ENCODE measurements around the gene HSPA1A.
"Not testable (repeated sequence)": the region's sequence is repeated elsewhere in the genome, so short reads cannot be mapped to it uniquely, and the experiment has no call there.

DNA sequence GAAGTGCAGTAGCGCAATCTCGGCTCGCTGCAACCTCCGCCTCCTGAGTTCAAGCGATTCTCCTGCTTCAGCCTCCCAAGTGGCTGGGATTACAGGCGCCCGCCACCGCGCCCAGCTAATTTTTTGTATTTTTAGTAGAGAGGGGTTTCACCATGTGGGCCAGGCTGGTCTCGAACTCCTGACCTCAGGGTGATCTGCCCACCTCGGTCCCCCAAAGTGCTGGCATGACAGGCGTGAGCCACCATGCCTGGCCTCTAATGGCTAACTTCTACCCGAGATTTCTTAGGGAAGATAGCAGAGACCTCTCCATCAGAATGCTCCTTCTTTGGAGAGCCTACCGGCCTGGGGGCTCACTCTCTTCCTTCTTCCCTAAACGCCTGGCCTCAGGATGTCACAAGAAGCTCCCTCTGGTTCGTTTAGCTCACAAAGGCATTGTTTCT is 48.8 kb downstream of the HSPA1A start:
- TF ChIP-seq, protein P1, sequence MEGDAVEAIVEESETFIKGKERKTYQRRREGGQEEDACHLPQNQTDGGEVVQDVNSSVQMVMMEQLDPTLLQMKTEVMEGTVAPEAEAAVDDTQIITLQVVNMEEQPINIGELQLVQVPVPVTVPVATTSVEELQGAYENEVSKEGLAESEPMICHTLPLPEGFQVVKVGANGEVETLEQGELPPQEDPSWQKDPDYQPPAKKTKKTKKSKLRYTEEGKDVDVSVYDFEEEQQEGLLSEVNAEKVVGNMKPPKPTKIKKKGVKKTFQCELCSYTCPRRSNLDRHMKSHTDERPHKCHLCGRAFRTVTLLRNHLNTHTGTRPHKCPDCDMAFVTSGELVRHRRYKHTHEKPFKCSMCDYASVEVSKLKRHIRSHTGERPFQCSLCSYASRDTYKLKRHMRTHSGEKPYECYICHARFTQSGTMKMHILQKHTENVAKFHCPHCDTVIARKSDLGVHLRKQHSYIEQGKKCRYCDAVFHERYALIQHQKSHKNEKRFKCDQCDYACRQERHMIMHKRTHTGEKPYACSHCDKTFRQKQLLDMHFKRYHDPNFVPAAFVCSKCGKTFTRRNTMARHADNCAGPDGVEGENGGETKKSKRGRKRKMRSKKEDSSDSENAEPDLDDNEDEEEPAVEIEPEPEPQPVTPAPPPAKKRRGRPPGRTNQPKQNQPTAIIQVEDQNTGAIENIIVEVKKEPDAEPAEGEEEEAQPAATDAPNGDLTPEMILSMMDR (IDR thresholded peaks at IDR 0.05): peak in 1 of 12 donors; percentile 1
- TF ChIP-seq POLR2A (IDR thresholded peaks at IDR 0.05): not testable (repeated sequence)
